Fibroblast of lung (primary cell): Measurements from ENCODE around the gene PGAM2.

Experiments used
- CTCF ChIP-seq, 2 donors: IDR thresholded peaks in 1 of 2; conservative IDR thresholded peaks in 1 of 2; 1 replicate in 1 of 2; 2 replicates in 1 of 2; pipeline ENCODE4 v1.5.1; 2011 to 2012; ENCODE audit warnings: low read length in 2 of 2, control low read depth in 1 of 2, inconsistent platforms in 1 of 2, low read depth in 1 of 2, mild to moderate bottlenecking in 1 of 2
- EZH2 ChIP-seq: IDR thresholded peaks from 2 replicates; pipeline ENCODE4 v1.5.1; 2012; ENCODE audit warnings: low read length, control low read depth, mild to moderate bottlenecking; ENCODE audit errors: missing control alignments

GRCh38 chr7:44100458-44101302, 35.3 kb upstream of the PGAM2 start:
- TF ChIP-seq CTCF (conservative IDR thresholded peaks at IDR 0.05 in 1 of 2, IDR thresholded peaks at IDR 0.05 in 1 of 2; ENCODE audit: low read depth in 1 of 2, low read length in 2 of 2) (no peak), EZH2 (no peak)
